Left lobe of liver (tissue), 2 donors: ENCODE data around the gene PRSS1. TPM values are rescaled to one million over a fixed set of nuclear protein-coding genes. Genes with fewer than 3 reads are reported as not detected.
A peak's percentile ranks its signal among the peaks of the same experiment; 100 is the strongest.
"Not testable (repeated sequence)": the region's sequence is repeated elsewhere in the genome, so short reads cannot be mapped to it uniquely, and the experiment has no call there.

Source experiments
- ATAC-seq: fragments of 200-7000 bp; cut with Tn5 transposase; one replicate; pipeline ENCODE4 v1.9.1; 2020; ENCODE audit warnings: mild to moderate bottlenecking, moderate library complexity
- DNase-seq: peaks from one replicate; pipeline ENCODE4 v3.0.0-alpha.2; 2020; ENCODE audit warnings: low spot score
- total RNA-seq: library from RNA; stranded (reverse); gene quantifications from one replicate; pipeline ENCODE4 v1.2.1, GENCODE V29; 2021
- donor health status: DM: no; HTN: no; CAD: no; lungs with moderate emphysema.
- donor health status: DM: no; HTN: yes; CAD: no.

Gene PRSS1
- 19.7 TPM for total RNA-seq

- no peak for DNase-seq
These were observed at the start of gene PRSS1 for GRCh38 chr7:142749218-142749993. Gene PRSS1 (plus strand): TSS chr7:142749472. CDS start chr7:142749485, 13 bp downstream.

GRCh38 chr7:142700935-142701334, 48.3 kb upstream of the PRSS1 start:
- ATAC-seq, DNase-seq: not testable (repeated sequence)

More at GRCh38 chr7:142749218-142749993, at the start of gene PRSS1:
- ATAC-seq = no peak

GRCh38 chr7:142703655-142704305, 45.5 kb upstream of the PRSS1 start:
- ATAC-seq = no peak
- no peak for DNase-seq

- not testable (repeated sequence) for DNase-seq, ATAC-seq
These were observed 40.5 kb upstream of the PRSS1 start for GRCh38 chr7:142708726-142709125.

- ATAC-seq = no peak
- no peak for DNase-seq
These were observed 39.4 kb upstream of the PRSS1 start for GRCh38 chr7:142709921-142710320.

- ATAC-seq (no peak), DNase-seq (no peak)
These were observed 38.1 kb upstream of the PRSS1 start for GRCh38 chr7:142711196-142711595.

GRCh38 chr7:142711746-142712616, 37.3 kb upstream of the PRSS1 start:
- ATAC-seq (peak; percentile 63), DNase-seq (no peak)

GRCh38 chr7:142712617-142712957, 36.7 kb upstream of the PRSS1 start:
- ATAC-seq (no peak), DNase-seq (no peak)

- no peak for ATAC-seq
- DNase-seq = no peak
These were observed 34.9 kb upstream of the PRSS1 start for GRCh38 chr7:142714375-142714774.

GRCh38 chr7:142716596-142716995, 32.7 kb upstream of the PRSS1 start:
- ATAC-seq (no peak), DNase-seq (no peak)

GRCh38 chr7:142717453-142717852, 31.8 kb upstream of the PRSS1 start:
- DNase-seq = no peak
- no peak for ATAC-seq

- no peak for ATAC-seq
- DNase-seq = no peak
These were observed 31.0 kb upstream of the PRSS1 start for GRCh38 chr7:142718313-142718712.

GRCh38 chr7:142720172-142720773, 29.0 kb upstream of the PRSS1 start:
- no peak for ATAC-seq

GRCh38 chr7:142720986-142721385, 28.3 kb upstream of the PRSS1 start:
- ATAC-seq (no peak), DNase-seq (no peak)

More at GRCh38 chr7:142720172-142720773, 29.0 kb upstream of the PRSS1 start:
- no peak for DNase-seq

- ATAC-seq (no peak), DNase-seq (no peak)
These were observed 27.0 kb upstream of the PRSS1 start for GRCh38 chr7:142722248-142722794.

- ATAC-seq (no peak), DNase-seq (no peak)
These were observed 16.0 kb upstream of the PRSS1 start for GRCh38 chr7:142733271-142733670.

- no peak for ATAC-seq
- no peak for DNase-seq
These were observed 9.3 kb upstream of the PRSS1 start for GRCh38 chr7:142739923-142740492.

- ATAC-seq (no peak), DNase-seq (no peak)
These were observed 8.5 kb upstream of the PRSS1 start for GRCh38 chr7:142740786-142741185.

- ATAC-seq = peak; percentile 26
These were observed 7.3 kb upstream of the PRSS1 start for GRCh38 chr7:142741932-142742331.

GRCh38 chr7:142745091-142745635, 4.1 kb upstream of the PRSS1 start:
- DNase-seq (no peak), ATAC-seq (no peak)

More at GRCh38 chr7:142741932-142742331, 7.3 kb upstream of the PRSS1 start:
- not testable (repeated sequence) for DNase-seq
